K562 (cell line): ENCODE data around the gene HOXB1. TPM values are rescaled to one million over a fixed set of nuclear protein-coding genes. Genes with fewer than 3 reads are reported as not detected.

Experiments used
- ATAC-seq: fragments of 200-7000 bp; cut with Tn5 transposase; 3 replicates; pipeline ENCODE4 v1.9.1; 2020; ENCODE audit warnings: moderate library complexity
- BruUV-seq: library from RNA; stranded (reverse); fragments of 400-500 nt; replicated peaks from 2 replicates; lab custom pipeline; 2021; lab: Mats Ljungman, UMichigan
- CTCF ChIA-PET: fragments of 300-600 bp; formaldehyde crosslinking; extraction: SDS; loops from one replicate; lab custom pipeline; 2021; ENCODE audit warnings: low intra/inter-chr PET ratio; lab: Yijun Ruan, JAX
- POLR2A ChIA-PET: fragments of 300-600, 350-650 bp; sonication (Branson Sonifier 250); formaldehyde crosslinking; extraction: SDS; loops from one replicate; lab custom pipeline; 2021; ENCODE audit warnings: antibody characterized with exemption, inconsistent platforms; lab: Yijun Ruan, JAX
- DNase-seq, 4 experiments: peaks; one replicate each; pipeline versions ENCODE4 v3.0.0 to v3.0.0-alpha.2; 2011 to 2018; ENCODE audit warnings: low spot score in 3 of 4, mixed read lengths in 3 of 4; ENCODE audit errors: extremely low read depth in 1 of 4
- FAIRE-seq: peaks from 2 replicates; lab custom pipeline; 2011; peaks lifted over from hg19 to GRCh38; lab: Jason Lieb, UNC
- H2AFZ ChIP-seq: 2 replicates; pipeline ENCODE4 v1.6.0; 2011; ENCODE audit warnings: low read depth, low read length, control low read depth, inconsistent platforms
- H3K27ac ChIP-seq: fragments of 200-600 bp; 3 replicates; pipeline ENCODE4 v1.8.0; 2011; ENCODE audit warnings: low read depth, mild to moderate bottlenecking, control low read depth, inconsistent platforms, low read length, moderate library complexity, mixed read lengths; ENCODE audit errors: extremely low read depth
- H3K27me3 ChIP-seq, 2 experiments: fragments of 300-600 bp in 1 of 2; 2 replicates in 1 of 2; 3 replicates in 1 of 2; pipeline versions ENCODE4 v1.6.0 to v1.8.0; 2011; ENCODE audit warnings: inconsistent platforms in 2 of 2, low read length in 2 of 2, mild to moderate bottlenecking in 1 of 2, mixed read lengths in 1 of 2, moderate library complexity in 1 of 2; ENCODE audit not compliant: control insufficient read depth in 2 of 2, insufficient read depth in 2 of 2
- H3K36me3 ChIP-seq: fragments of 300-600 bp; 3 replicates; pipeline ENCODE4 v1.8.0; 2011; ENCODE audit warnings: mild to moderate bottlenecking, low read length, inconsistent platforms; ENCODE audit not compliant: control insufficient read depth, insufficient read depth
- H3K4me1 ChIP-seq, 2 experiments: fragments of 200-600 bp in 1 of 2; replicated peaks in 1 of 2; 2 replicates in 1 of 2; 3 replicates in 1 of 2; pipeline versions ENCODE4 v1.5.1 to v1.8.0; 2011; ENCODE audit warnings: inconsistent platforms in 2 of 2, low read length in 2 of 2, mild to moderate bottlenecking in 1 of 2, mixed read lengths in 1 of 2, moderate library complexity in 1 of 2; ENCODE audit not compliant: control insufficient read depth in 2 of 2, insufficient read depth in 2 of 2
- H3K4me2 ChIP-seq: 2 replicates; pipeline ENCODE4 v1.6.1; 2011; ENCODE audit warnings: low read length, control low read depth, inconsistent platforms, mixed read lengths; ENCODE audit not compliant: insufficient read depth
- H3K4me3 ChIP-seq: fragments of 200-600 bp; sonication (generic), shearing (Covaris generic); 2 replicates; pipeline ENCODE4 v1.5.1; 2016; ENCODE audit warnings: control low read depth, inconsistent platforms
- H3K79me2 ChIP-seq: fragments of 200-600 bp; 3 replicates; pipeline ENCODE4 v1.8.0; 2011; ENCODE audit warnings: low read length, inconsistent platforms; ENCODE audit not compliant: control insufficient read depth, insufficient read depth
- H3K9ac ChIP-seq, 2 experiments: 2 replicates each; pipeline versions ENCODE4 v1.6.0 to v1.6.1; 2011; ENCODE audit warnings: low read depth in 2 of 2, low read length in 2 of 2, control low read depth in 1 of 2, inconsistent platforms in 1 of 2, mild to moderate bottlenecking in 1 of 2, mixed read lengths in 1 of 2; ENCODE audit not compliant: insufficient read depth in 1 of 2
- H3K9me1 ChIP-seq: one replicate; pipeline ENCODE4 v1.6.0; 2011; ENCODE audit warnings: inconsistent platforms, mild to moderate bottlenecking, low read length, moderate library complexity; ENCODE audit not compliant: control insufficient read depth, insufficient read depth
- H3K9me3 ChIP-seq: replicated peaks from 2 replicates; pipeline ENCODE4 v1.5.1; 2011; ENCODE audit warnings: low read depth, low read length, inconsistent platforms; ENCODE audit not compliant: control insufficient read depth, insufficient read depth
- H4K20me1 ChIP-seq: replicated peaks from 2 replicates; pipeline ENCODE4 v1.6.1; 2011; ENCODE audit warnings: low read length, inconsistent platforms, mixed read lengths; ENCODE audit not compliant: control insufficient read depth, insufficient read depth
- ARID1B ChIP-seq: fragments of 450-650 bp; IDR thresholded peaks from 2 replicates; pipeline ENCODE4 v1.6.1; 2016; ENCODE audit warnings: antibody characterized with exemption, mild to moderate bottlenecking, inconsistent platforms
- CXXC5 ChIP-seq: fragments of 250-450 bp; sonication (Bioruptor Pico); IDR thresholded peaks from 2 replicates; pipeline ENCODE4 v1.8.0; 2022; ENCODE audit warnings: inconsistent platforms, mild to moderate bottlenecking, moderate library complexity
- DPF2 ChIP-seq: fragments of 450-650 bp; IDR thresholded peaks from 2 replicates; pipeline ENCODE4 v1.6.1; 2016
- HDAC2 ChIP-seq: fragments of 450-650 bp; IDR thresholded peaks from 2 replicates; pipeline ENCODE4 v1.6.1; 2016; ENCODE audit warnings: mild to moderate bottlenecking
- MTA1 ChIP-seq: fragments of 450-650 bp; IDR thresholded peaks from 2 replicates; pipeline ENCODE4 v1.6.1; 2017; ENCODE audit warnings: borderline replicate concordance
- MTA3 ChIP-seq: fragments of 450-650 bp; formaldehyde crosslinking; IDR thresholded peaks from 2 replicates; pipeline ENCODE4 v1.6.1; 2017; ENCODE audit warnings: mild to moderate bottlenecking, borderline replicate concordance
- NFIC ChIP-seq: fragments of 450-650 bp; IDR thresholded peaks from 2 replicates; pipeline ENCODE4 v1.6.1; 2017; ENCODE audit warnings: mild to moderate bottlenecking, inconsistent platforms
- POLR2A ChIP-seq: fragments of 450-650 bp; conservative IDR thresholded peaks from 2 replicates; pipeline ENCODE4 v1.6.1; 2016
- RB1 ChIP-seq: fragments of 450-650 bp; IDR thresholded peaks from 2 replicates; pipeline ENCODE4 v1.6.1; 2017; ENCODE audit warnings: low read depth, mild to moderate bottlenecking
- RBM34 ChIP-seq: fragments of 200-400 bp; formaldehyde crosslinking; IDR thresholded peaks from 2 replicates; pipeline ENCODE4 v1.6.1; 2018; ENCODE audit warnings: low read length, borderline replicate concordance; ENCODE audit not compliant: insufficient read depth
- ZFPM2 ChIP-seq: fragments of 250-450 bp; sonication (Bioruptor Pico); IDR thresholded peaks from 2 replicates; pipeline ENCODE4 v1.5.1; 2022; ENCODE audit warnings: mild to moderate bottlenecking
- ZNF212 ChIP-seq: fragments of 450-650 bp; formaldehyde crosslinking; IDR thresholded peaks from 2 replicates; pipeline ENCODE4 v1.4.0; 2020; ENCODE audit warnings: mild to moderate bottlenecking
- WGBS: fragments of 100-300 bp; shearing (Covaris generic); methylation state at CpG from one replicate; pipeline ENCODE4 v1.1.6; 2016; ENCODE audit warnings: low coverage, mixed read lengths; ENCODE audit not compliant: insufficient coverage; ENCODE audit errors: missing lambda C conversion rate; 5-methylcytosine and 5-hydroxymethylcytosine counted together
- in situ Hi-C: fragments of 300-500 bp; cut with MboI; formaldehyde crosslinking; loops from 4 replicates; pipeline ENCODE4 v1.15.0; 2018; ENCODE audit warnings: inconsistent platforms, mixed read lengths
- intact Hi-C: fragments of 100-400 bp; cut with micrococcal nuclease; formaldehyde crosslinking; loops from 2 replicates; pipeline ENCODE4 v1.14.2; 2022
- polyA plus RNA-seq, 8 experiments: library from polyadenylated mRNA; depleted of rRNA in 4 of 8; stranded (reverse) in 5 of 8; unstranded in 3 of 8; fragments of >200 nt; fragmentation: Nextera tagmentation in 2 of 8; fragmentation: Illumina TruSeq in 1 of 8; extraction: Ambion mirVana in 2 of 8; extraction: Trizol in 1 of 8; gene quantifications; 2 replicates each; pipeline versions ENCODE4 v1.2.1 to v1.2.3, GENCODE V29; 2011 to 2014; ENCODE audit warnings: inconsistent platforms in 1 of 8, missing spikeins in 1 of 8
- total RNA-seq, 7 experiments: library from RNA; depleted of rRNA in 6 of 7; stranded (reverse); fragments of >200 nt in 6 of 7; fragmentation: Illumina TruSeq in 2 of 7; extraction: Trizol in 2 of 7; gene quantifications; 2 replicates each; pipeline versions ENCODE4 v1.2.1 to v1.2.3, GENCODE V29; 2011 to 2021; ENCODE audit warnings: low replicate concordance in 1 of 7
- TF ChIP-seq, protein P1 (sequence below), 2 experiments: IDR thresholded peaks; 2 replicates each; pipeline ENCODE4 v1.6.1; 2012; ENCODE audit warnings: improper control_type of control experiment in 2 of 2, low read depth in 2 of 2, low read length in 2 of 2, borderline replicate concordance in 1 of 2
- TF ChIP-seq, protein P2 (sequence below), 3 experiments: IDR thresholded peaks in 2 of 3; conservative IDR thresholded peaks in 1 of 3; 2 replicates each; pipeline ENCODE4 v1.5.1; 2011 to 2012; ENCODE audit warnings: low read length in 3 of 3, mild to moderate bottlenecking in 3 of 3, control low read depth in 2 of 3, improper control_type of control experiment in 1 of 3, inconsistent platforms in 1 of 3, low read depth in 1 of 3, mixed read lengths in 1 of 3, moderate library complexity in 1 of 3; ENCODE audit not compliant: insufficient read depth in 2 of 3

The HOXB1 gene
- total and polyA plus RNA-seq, 9 of the 15 experiments (the other 6 are each of a cell fraction or from before 2014, with no cell fraction given): 0.04 TPM; not detected in 8

DNA sequence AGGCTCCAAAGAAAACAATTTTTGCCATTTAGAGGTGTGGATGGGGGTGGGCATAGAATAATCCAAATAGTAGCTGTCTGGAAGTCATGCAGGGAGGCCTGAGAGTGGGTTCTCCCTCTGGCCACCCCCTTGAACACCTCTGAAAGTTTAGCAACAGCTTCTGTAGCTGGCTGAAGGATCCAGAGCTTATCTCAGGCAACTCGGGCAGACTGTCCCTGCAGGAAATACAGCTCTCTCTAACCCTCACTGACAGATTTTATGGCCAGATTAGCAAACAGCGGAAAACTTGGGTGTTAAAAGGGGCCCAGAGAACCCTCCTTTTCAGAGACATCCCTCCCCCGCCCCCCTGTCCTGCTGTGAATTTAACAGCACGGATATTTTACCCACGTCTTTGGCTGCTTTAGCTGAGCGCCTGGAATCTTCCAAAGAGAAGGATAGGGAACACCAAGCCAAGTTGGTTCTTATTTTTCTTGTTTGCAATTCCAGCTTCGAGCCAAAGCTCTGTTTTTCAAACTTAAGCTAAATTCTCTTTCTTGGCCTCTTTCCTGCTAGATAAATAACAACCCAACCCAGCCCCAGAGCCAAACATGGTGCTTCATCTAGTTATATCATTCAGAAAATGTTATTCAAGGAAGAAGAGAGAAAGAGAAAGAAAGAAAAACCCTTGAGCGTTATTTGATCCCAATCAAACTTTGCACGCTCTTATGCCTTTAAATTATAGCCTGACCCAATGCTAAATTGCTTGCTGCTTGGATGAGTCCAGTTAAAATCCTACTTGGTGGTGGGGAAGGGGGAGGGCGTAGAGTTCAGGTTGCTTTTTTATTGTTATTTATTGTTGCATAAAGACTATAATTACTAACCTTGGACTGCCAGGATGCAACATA, 16.4 kb upstream of the HOXB1 start:
- Histone ChIP-seq H3K9me1 (no peaks in the 10 kb centered on the region), H3K9ac (peak overlapping the region; percentile 82 to 93; a peak in 3 of 4 replicates), H2AFZ (peak overlapping the region; percentile 73; the same call in 1 of the 2 replicates), H4K20me1 (no peaks in the 10 kb centered on the region), H3K4me3 (peak overlapping the region; percentile 36), H3K4me2 (peak overlapping the region; percentile 81), H3K27me3 (no peaks in the 10 kb centered on the region), H3K4me1 (peaks cover 36 to 40% of the 10 kb centered on the region in 2 experiments), H3K9me3 (no peaks in the 10 kb centered on the region), H3K27ac (peak overlapping the region; percentile 95), H3K79me2 (peaks cover 76% of the 10 kb centered on the region), H3K36me3 (peaks cover 45% of the 10 kb centered on the region; the same call in 2 of the 3 replicates)
- ChIA-PET CTCF (no interaction called here), POLR2A (interaction anchor here (0.6 to 2.2 kb wide), 24 partner anchors 8 to 298 kb away, joined by 3 to 12 read pairs (median 5); no protein-coding TSS in a partner anchor)
- ATAC-seq (peak; percentile 63), FAIRE-seq (peak; percentile 99), DNase-seq (peak; percentile 58 to 94 (median 74))
- TSS peak; percentile 26 for BruUV-seq
- intact Hi-C loops (loop anchor here (1.0 to 2.0 kb wide), 2 partner anchors 32 to 80 kb away; partner anchors contain the start of gene HOXB9), in situ Hi-C loops (no loop called here)
- WGBS: 2% methylated on average over 10 of the region's 10 CpGs
- TF ChIP-seq MTA1 (no peak), ZFPM2 (CRISPR knock-in tag) (no peak), ZNF212 (CRISPR knock-in tag) (peak; percentile 87; the same call in 1 of the 2 replicates), RBM34 (no peak), RB1 (peak; percentile 39; the same call in 1 of the 2 replicates), MTA3 (peak; percentile 72; the same call in 1 of the 2 replicates), CXXC5 (CRISPR knock-in tag) (peak; percentile 71), DPF2 (peak; percentile 82; the same call in 1 of the 2 replicates), HDAC2 (peak; percentile 49), ARID1B (peak; percentile 91), NFIC (peak; percentile 36; the same call in 1 of the 2 replicates), POLR2A (peak; percentile 72)
- TF ChIP-seq, protein P1, sequence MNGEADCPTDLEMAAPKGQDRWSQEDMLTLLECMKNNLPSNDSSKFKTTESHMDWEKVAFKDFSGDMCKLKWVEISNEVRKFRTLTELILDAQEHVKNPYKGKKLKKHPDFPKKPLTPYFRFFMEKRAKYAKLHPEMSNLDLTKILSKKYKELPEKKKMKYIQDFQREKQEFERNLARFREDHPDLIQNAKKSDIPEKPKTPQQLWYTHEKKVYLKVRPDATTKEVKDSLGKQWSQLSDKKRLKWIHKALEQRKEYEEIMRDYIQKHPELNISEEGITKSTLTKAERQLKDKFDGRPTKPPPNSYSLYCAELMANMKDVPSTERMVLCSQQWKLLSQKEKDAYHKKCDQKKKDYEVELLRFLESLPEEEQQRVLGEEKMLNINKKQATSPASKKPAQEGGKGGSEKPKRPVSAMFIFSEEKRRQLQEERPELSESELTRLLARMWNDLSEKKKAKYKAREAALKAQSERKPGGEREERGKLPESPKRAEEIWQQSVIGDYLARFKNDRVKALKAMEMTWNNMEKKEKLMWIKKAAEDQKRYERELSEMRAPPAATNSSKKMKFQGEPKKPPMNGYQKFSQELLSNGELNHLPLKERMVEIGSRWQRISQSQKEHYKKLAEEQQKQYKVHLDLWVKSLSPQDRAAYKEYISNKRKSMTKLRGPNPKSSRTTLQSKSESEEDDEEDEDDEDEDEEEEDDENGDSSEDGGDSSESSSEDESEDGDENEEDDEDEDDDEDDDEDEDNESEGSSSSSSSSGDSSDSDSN (IDR thresholded peaks at IDR 0.05; ENCODE audit: borderline replicate concordance in 1 of 2, low read depth in 2 of 2, low read length in 2 of 2): peak in 1 of 2 experiments; percentile 53; a peak in 1 of 4 replicates
- TF ChIP-seq, protein P2, sequence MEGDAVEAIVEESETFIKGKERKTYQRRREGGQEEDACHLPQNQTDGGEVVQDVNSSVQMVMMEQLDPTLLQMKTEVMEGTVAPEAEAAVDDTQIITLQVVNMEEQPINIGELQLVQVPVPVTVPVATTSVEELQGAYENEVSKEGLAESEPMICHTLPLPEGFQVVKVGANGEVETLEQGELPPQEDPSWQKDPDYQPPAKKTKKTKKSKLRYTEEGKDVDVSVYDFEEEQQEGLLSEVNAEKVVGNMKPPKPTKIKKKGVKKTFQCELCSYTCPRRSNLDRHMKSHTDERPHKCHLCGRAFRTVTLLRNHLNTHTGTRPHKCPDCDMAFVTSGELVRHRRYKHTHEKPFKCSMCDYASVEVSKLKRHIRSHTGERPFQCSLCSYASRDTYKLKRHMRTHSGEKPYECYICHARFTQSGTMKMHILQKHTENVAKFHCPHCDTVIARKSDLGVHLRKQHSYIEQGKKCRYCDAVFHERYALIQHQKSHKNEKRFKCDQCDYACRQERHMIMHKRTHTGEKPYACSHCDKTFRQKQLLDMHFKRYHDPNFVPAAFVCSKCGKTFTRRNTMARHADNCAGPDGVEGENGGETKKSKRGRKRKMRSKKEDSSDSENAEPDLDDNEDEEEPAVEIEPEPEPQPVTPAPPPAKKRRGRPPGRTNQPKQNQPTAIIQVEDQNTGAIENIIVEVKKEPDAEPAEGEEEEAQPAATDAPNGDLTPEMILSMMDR (IDR thresholded peaks at IDR 0.05 in 2 of 3, conservative IDR thresholded peaks at IDR 0.05 in 1 of 3; ENCODE audit: insufficient read depth in 2 of 3, low read depth in 1 of 3, low read length in 3 of 3): no peak
